A673 (cell line): Measurements from ENCODE around the gene SHLD2. TPM values are rescaled to one million over a fixed set of nuclear protein-coding genes. Genes with fewer than 3 reads are reported as not detected.

Experiments used
- BruUV-seq: library from RNA; stranded (reverse); fragments of 400-500 nt; replicated peaks from 2 replicates; lab custom pipeline; 2021; lab: Mats Ljungman, UMichigan
- CTCF ChIA-PET: fragments of 300-600 bp; sonication (Branson Sonifier 250); formaldehyde crosslinking; loops from one replicate; lab custom pipeline; 2022; ENCODE audit warnings: antibody characterized with exemption; lab: Charles Lee
- POLR2A ChIA-PET: fragments of 300-600 bp; sonication (Branson Sonifier 250); formaldehyde crosslinking; loops from one replicate; lab custom pipeline; 2022; ENCODE audit warnings: antibody characterized with exemption; ENCODE audit not compliant: low non-redundant PET; lab: Charles Lee
- DNase-seq: peaks from one replicate; pipeline ENCODE4 v3.0.0-alpha.2; 2015; ENCODE audit warnings: low spot score
- H3K27ac ChIP-seq: fragments of 200-600 bp; sonication (generic); 2 replicates; pipeline ENCODE4 v1.5.1; 2016; ENCODE audit warnings: mixed run types, low read depth, mild to moderate bottlenecking, mixed read lengths, antibody characterized with exemption, low read length; ENCODE audit not compliant: poor library complexity, severe bottlenecking
- H3K27me3 ChIP-seq: fragments of 200-600 bp; sonication (generic); replicated peaks from 2 replicates; pipeline ENCODE4 v1.6.1; 2017; ENCODE audit warnings: mixed run types, low read depth, mild to moderate bottlenecking, mixed read lengths, antibody characterized with exemption, low read length; ENCODE audit not compliant: insufficient read depth, poor library complexity
- H3K36me3 ChIP-seq: fragments of 200-600 bp; sonication (generic); 2 replicates; pipeline ENCODE4 v1.6.1; 2016; ENCODE audit warnings: mixed run types, mild to moderate bottlenecking, mixed read lengths, antibody characterized with exemption, low read length; ENCODE audit not compliant: insufficient read depth, poor library complexity, severe bottlenecking
- H3K4me1 ChIP-seq: fragments of 200-600 bp; sonication (generic); 2 replicates; pipeline ENCODE4 v1.6.1; 2017; ENCODE audit warnings: mixed run types, mild to moderate bottlenecking, mixed read lengths, antibody characterized with exemption, low read length; ENCODE audit not compliant: insufficient read depth, poor library complexity, severe bottlenecking
- H3K4me3 ChIP-seq: fragments of 200-600 bp; sonication (generic); 2 replicates; pipeline ENCODE4 v1.5.1; 2016; ENCODE audit warnings: low read depth, mixed run types, mild to moderate bottlenecking, mixed read lengths, low read length; ENCODE audit not compliant: poor library complexity, severe bottlenecking
- H3K9me3 ChIP-seq: fragments of 200-600 bp; sonication (generic); 2 replicates; pipeline ENCODE4 v1.6.1; 2016; ENCODE audit warnings: mixed run types, low read depth, mild to moderate bottlenecking, mixed read lengths, antibody characterized with exemption, low read length; ENCODE audit not compliant: poor library complexity, severe bottlenecking
- EZH2 ChIP-seq: fragments of 200-600 bp; sonication (generic); IDR thresholded peaks from 2 replicates; pipeline ENCODE4 v1.6.1; 2017; ENCODE audit warnings: borderline replicate concordance, low read depth, mild to moderate bottlenecking, mixed read lengths, antibody characterized with exemption, low read length; ENCODE audit not compliant: poor library complexity, severe bottlenecking
- intact Hi-C: fragments of 100-400 bp; cut with micrococcal nuclease; formaldehyde crosslinking; loops from one replicate; pipeline ENCODE4 v1.10.0; 2022; ENCODE audit not compliant: unreplicated experiment
- total RNA-seq: library from RNA; stranded (reverse); gene quantifications from 2 replicates; pipeline ENCODE4 v1.2.3, GENCODE V29; 2021
- TF ChIP-seq, protein P1 (sequence below): fragments of 300-800, 200-600 bp; sonication (generic); conservative IDR thresholded peaks from 2 replicates; pipeline ENCODE4 v1.5.1; 2017; ENCODE audit warnings: low read depth, mild to moderate bottlenecking, antibody characterized with exemption, low read length, moderate library complexity, mixed read lengths

Gene SHLD2
- total RNA-seq, 1 experiment from 2014 or later = 36.7 TPM

DNA sequence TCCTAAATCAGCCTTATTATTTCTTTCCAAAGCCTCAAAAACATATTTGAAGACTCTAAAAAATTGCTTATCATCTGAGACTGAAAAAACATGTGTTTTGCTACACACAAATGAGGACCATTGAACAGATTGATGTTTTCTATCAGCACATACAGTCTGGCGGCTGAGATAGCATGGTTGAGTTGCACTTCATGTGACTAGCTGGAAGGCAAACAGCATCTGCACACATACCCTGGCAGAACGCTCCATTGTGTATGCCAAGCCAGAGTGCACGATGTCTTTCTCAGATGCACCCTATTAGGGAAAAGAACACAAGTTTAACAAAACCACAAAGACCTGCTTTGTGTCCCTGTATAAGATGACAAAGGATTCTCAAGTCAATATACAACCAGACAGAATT is 41.9 kb upstream of the SHLD2 start:
- Histone ChIP-seq H3K36me3 (peaks cover 72% of the 10 kb centered on the region), H3K4me1 (peaks cover 37% of the 10 kb centered on the region), H3K4me3 (no peak overlapping the region), H3K27me3 (no peaks in the 10 kb centered on the region), H3K27ac (no peak overlapping the region), H3K9me3 (no peaks in the 10 kb centered on the region)
- intact Hi-C loops = no loop called here
- no peak for DNase-seq
- POLR2A ChIA-PET = no interaction called here
- TF ChIP-seq, protein P1, sequence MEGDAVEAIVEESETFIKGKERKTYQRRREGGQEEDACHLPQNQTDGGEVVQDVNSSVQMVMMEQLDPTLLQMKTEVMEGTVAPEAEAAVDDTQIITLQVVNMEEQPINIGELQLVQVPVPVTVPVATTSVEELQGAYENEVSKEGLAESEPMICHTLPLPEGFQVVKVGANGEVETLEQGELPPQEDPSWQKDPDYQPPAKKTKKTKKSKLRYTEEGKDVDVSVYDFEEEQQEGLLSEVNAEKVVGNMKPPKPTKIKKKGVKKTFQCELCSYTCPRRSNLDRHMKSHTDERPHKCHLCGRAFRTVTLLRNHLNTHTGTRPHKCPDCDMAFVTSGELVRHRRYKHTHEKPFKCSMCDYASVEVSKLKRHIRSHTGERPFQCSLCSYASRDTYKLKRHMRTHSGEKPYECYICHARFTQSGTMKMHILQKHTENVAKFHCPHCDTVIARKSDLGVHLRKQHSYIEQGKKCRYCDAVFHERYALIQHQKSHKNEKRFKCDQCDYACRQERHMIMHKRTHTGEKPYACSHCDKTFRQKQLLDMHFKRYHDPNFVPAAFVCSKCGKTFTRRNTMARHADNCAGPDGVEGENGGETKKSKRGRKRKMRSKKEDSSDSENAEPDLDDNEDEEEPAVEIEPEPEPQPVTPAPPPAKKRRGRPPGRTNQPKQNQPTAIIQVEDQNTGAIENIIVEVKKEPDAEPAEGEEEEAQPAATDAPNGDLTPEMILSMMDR = no peak
- no peak for TF ChIP-seq EZH2
- no TSS peak for BruUV-seq
- CTCF ChIA-PET = no interaction called here

- POLR2A ChIA-PET = interaction anchor here (0.6 kb wide), 1 partner anchor 9 kb away, joined by 7 read pairs; no protein-coding TSS in a partner anchor
- intact Hi-C loops = no loop called here
- Histone ChIP-seq H3K4me3 (no peak overlapping the region), H3K4me1 (peaks cover 42% of the 10 kb centered on the region), H3K9me3 (no peaks in the 10 kb centered on the region), H3K36me3 (peaks cover 71% of the 10 kb centered on the region), H3K27ac (peak overlapping the region; percentile 42), H3K27me3 (no peaks in the 10 kb centered on the region)
- CTCF ChIA-PET = no interaction called here
- BruUV-seq = no TSS peak
- TF ChIP-seq, protein P1 = no peak
- no peak for TF ChIP-seq EZH2
- no peak for DNase-seq
Observed at GRCh38 chr10:87053577-87054181, 41.3 kb upstream of the SHLD2 start.

DNA sequence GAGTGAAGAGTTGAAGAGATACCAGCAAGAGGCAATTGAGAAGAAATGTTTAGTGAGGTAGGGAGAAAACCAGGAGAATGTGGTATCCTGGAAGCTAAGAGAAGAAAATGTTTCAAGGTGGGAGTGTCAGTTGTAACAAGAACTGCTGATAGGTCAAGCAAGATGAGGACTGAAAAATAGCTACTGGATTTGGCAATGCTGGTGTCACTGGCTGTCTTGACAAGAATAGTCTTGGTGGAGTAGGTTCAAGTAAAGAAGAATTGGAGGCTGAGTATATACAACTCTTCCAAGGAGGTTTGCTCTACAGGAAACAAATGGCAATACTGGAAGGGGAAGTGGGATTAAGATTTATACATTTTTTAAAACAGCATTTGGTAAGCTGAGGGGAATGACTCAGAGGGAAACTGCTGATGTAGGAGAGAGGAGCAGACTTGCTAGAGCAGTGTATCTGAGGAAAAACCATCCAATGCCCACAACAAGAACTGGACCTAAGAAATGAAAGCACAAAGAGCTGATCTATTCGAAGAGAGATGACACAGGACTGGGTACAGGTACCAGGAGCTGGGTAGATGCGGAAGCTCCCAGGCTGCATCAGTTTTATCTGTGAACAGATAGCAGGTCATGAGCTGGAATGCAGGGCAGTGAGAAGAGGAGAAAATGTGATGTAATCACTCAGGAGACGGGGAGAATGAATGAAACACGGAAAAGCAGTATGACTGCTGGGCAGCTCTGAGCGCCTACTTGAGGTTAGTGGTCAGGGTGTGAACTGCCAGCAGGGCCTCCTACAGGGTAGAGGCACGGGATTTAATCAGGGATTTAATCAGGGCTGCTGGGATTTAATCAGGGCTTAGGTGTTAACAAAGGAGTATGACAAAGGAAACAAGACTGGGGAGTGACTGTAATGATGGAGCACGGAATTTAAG is 40.4 kb upstream of the SHLD2 start:
- ChIA-PET CTCF (no interaction called here), POLR2A (interaction anchor here (0.6 kb wide), 1 partner anchor 10 kb away, joined by 7 read pairs; no protein-coding TSS in a partner anchor)
- no peaks in the 10 kb centered on the region for H3K9me3 ChIP-seq
- TF ChIP-seq, protein P1 = 0 out of 2 replicates have a peak, but pooled peaks have one; percentile 19
- TF ChIP-seq EZH2 = no peak
- DNase-seq = peak; percentile 56
- no peak overlapping the region for H3K4me3 ChIP-seq
- intact Hi-C loops = no loop called here
- H3K4me1 ChIP-seq = peaks cover 52% of the 10 kb centered on the region
- H3K27ac ChIP-seq = peak overlapping the region; percentile 42
- no TSS peak for BruUV-seq
- H3K36me3 ChIP-seq = peaks cover 73% of the 10 kb centered on the region
- H3K27me3 ChIP-seq = no peaks in the 10 kb centered on the region
